Endothelial cell of umbilical vein (primary cell): ENCODE data around the gene MYLK. TPM values are rescaled to one million over a fixed set of nuclear protein-coding genes. Genes with fewer than 3 reads are reported as not detected.

ENCODE experiments used
- BruUV-seq: library from RNA; stranded (reverse); fragments of 400-500 nt; replicated peaks from 2 replicates; lab custom pipeline; 2021; lab: Mats Ljungman, UMichigan
- CTCF ChIA-PET: fragments of 300-600, 350-600 bp; sonication (Branson Sonifier 250); formaldehyde crosslinking; loops from one replicate; lab custom pipeline; 2021; ENCODE audit warnings: antibody characterized with exemption, inconsistent platforms; lab: Charles Lee
- POLR2A ChIA-PET: fragments of 300-600, 350-600 bp; sonication (Branson Sonifier 250); formaldehyde crosslinking; loops from one replicate; lab custom pipeline; 2021; ENCODE audit warnings: antibody characterized with exemption, inconsistent platforms; lab: Charles Lee
- DNase-seq: peaks from one replicate; pipeline ENCODE4 v3.0.0-alpha.2; 2011; ENCODE audit warnings: low read depth, low spot score
- FAIRE-seq: peaks from 2 replicates; lab custom pipeline; 2011; peaks lifted over from hg19 to GRCh38; lab: Jason Lieb, UNC
- H2AFZ ChIP-seq: 2 replicates; pipeline ENCODE4 v1.6.0; 2012; ENCODE audit warnings: low read depth, low read length, control low read depth, inconsistent platforms
- H3K27ac ChIP-seq: 2 replicates; pipeline ENCODE4 v1.5.1; 2011; ENCODE audit warnings: low read depth, mild to moderate bottlenecking, control low read depth, low read length, moderate library complexity; ENCODE audit not compliant: insufficient read depth
- H3K27me3 ChIP-seq, 2 experiments: 2 replicates each; pipeline versions ENCODE4 v1.6.0 to v1.6.1; 2011; ENCODE audit warnings: low read length in 2 of 2, mixed read lengths in 1 of 2; ENCODE audit not compliant: control insufficient read depth in 2 of 2, insufficient read depth in 2 of 2
- H3K36me3 ChIP-seq, 2 experiments: 2 replicates in 1 of 2; 3 replicates in 1 of 2; pipeline ENCODE4 v1.5.1; 2011; ENCODE audit warnings: low read length in 2 of 2, mild to moderate bottlenecking in 1 of 2, moderate library complexity in 1 of 2; ENCODE audit not compliant: control insufficient read depth in 2 of 2, insufficient read depth in 2 of 2; ENCODE audit errors: extremely low read depth in 1 of 2
- H3K4me1 ChIP-seq: 3 replicates; pipeline ENCODE4 v1.5.1; 2011; ENCODE audit warnings: mild to moderate bottlenecking, low read length; ENCODE audit not compliant: control insufficient read depth, insufficient read depth; ENCODE audit errors: extremely low read depth
- H3K4me2 ChIP-seq: 2 replicates; pipeline ENCODE4 v1.6.1; 2011; ENCODE audit warnings: low read length, control low read depth, mixed read lengths; ENCODE audit not compliant: insufficient read depth
- H3K4me3 ChIP-seq, 3 experiments: fragments of 200-600 bp in 1 of 3; sonication (generic), shearing (Covaris generic) in 1 of 3; replicated peaks in 1 of 3; 2 replicates each; pipeline ENCODE4 v1.5.1; 2011 to 2016; ENCODE audit warnings: control low read depth in 3 of 3, low read length in 3 of 3, mild to moderate bottlenecking in 2 of 3, inconsistent platforms in 1 of 3, low read depth in 1 of 3, moderate library complexity in 1 of 3; ENCODE audit not compliant: insufficient read depth in 1 of 3
- H3K79me2 ChIP-seq: 2 replicates; pipeline ENCODE4 v1.6.0; 2012; ENCODE audit warnings: low read length, inconsistent platforms; ENCODE audit not compliant: control insufficient read depth, insufficient read depth
- H3K9ac ChIP-seq: replicated peaks from 2 replicates; pipeline ENCODE3; 2011; ENCODE audit warnings: low read length, control low read depth; ENCODE audit not compliant: insufficient read depth; ENCODE audit errors: extremely low read depth
- H3K9me1 ChIP-seq: replicated peaks from 3 replicates; pipeline ENCODE4 v1.6.0; 2011; ENCODE audit warnings: mild to moderate bottlenecking, low read length; ENCODE audit not compliant: control insufficient read depth, insufficient read depth; ENCODE audit errors: extremely low read depth
- H3K9me3 ChIP-seq: replicated peaks from 2 replicates; pipeline ENCODE4 v1.5.1; 2012; ENCODE audit warnings: low read length, inconsistent platforms; ENCODE audit not compliant: control insufficient read depth, insufficient read depth
- H4K20me1 ChIP-seq: replicated peaks from 2 replicates; pipeline ENCODE3; 2011; ENCODE audit warnings: mild to moderate bottlenecking, low read length; ENCODE audit not compliant: control insufficient read depth, insufficient read depth; ENCODE audit errors: extremely low read depth
- EZH2 ChIP-seq: IDR thresholded peaks from 2 replicates; pipeline ENCODE4 v1.6.1; 2012; ENCODE audit warnings: borderline replicate concordance, low read depth, mild to moderate bottlenecking, moderate library complexity, low read length, inconsistent platforms; ENCODE audit not compliant: severe bottlenecking
- FOS ChIP-seq: IDR thresholded peaks from 2 replicates; pipeline ENCODE4 v1.6.1; 2011; ENCODE audit warnings: mild to moderate bottlenecking, low read length, moderate library complexity, borderline replicate concordance; ENCODE audit not compliant: insufficient read depth
- GATA2 ChIP-seq: IDR thresholded peaks from 2 replicates; pipeline ENCODE4 v1.7.0; 2011; ENCODE audit warnings: low read depth, mild to moderate bottlenecking, moderate library complexity, mixed read lengths, low read length; ENCODE audit not compliant: insufficient read length, insufficient read depth
- JUN ChIP-seq: IDR thresholded peaks from 2 replicates; pipeline ENCODE4 v1.6.1; 2011; ENCODE audit warnings: borderline replicate concordance, low read depth; ENCODE audit not compliant: insufficient read length, insufficient read depth
- MAX ChIP-seq: IDR thresholded peaks from 2 replicates; pipeline ENCODE4 v1.6.1; 2011; ENCODE audit not compliant: insufficient read depth, insufficient read length
- MYC ChIP-seq: IDR thresholded peaks from one replicate; pipeline ENCODE4 v1.6.1; 2011; ENCODE audit warnings: mild to moderate bottlenecking, low read depth, low read length
- POLR2A ChIP-seq: IDR thresholded peaks from 2 replicates; pipeline ENCODE4 v1.6.1; 2012; ENCODE audit warnings: low read depth, mild to moderate bottlenecking, control low read depth, low read length
- POLR2AphosphoS5 ChIP-seq: IDR thresholded peaks from 2 replicates; pipeline ENCODE4 v1.6.1; 2012; ENCODE audit warnings: low read depth, mild to moderate bottlenecking, control low read depth, low read length, moderate library complexity; ENCODE audit not compliant: insufficient read depth
- dilution Hi-C: fragments of 300-500 bp; cut with MboI; formaldehyde crosslinking; loops from one replicate; pipeline ENCODE4 v1.15.0; 2019; ENCODE audit warnings: low sequenced_read_pairs; ENCODE audit not compliant: extremely low pct_ligation_motif_present
- intact Hi-C: fragments of 100-400 bp; cut with micrococcal nuclease; formaldehyde crosslinking; loops from one replicate; pipeline ENCODE4 v1.10.0; 2022
- polyA plus RNA-seq, 4 experiments: library from polyadenylated mRNA; depleted of rRNA in 3 of 4; stranded (reverse) in 3 of 4; unstranded in 1 of 4; fragments of >200 nt; gene quantifications; 2 replicates each; pipeline versions ENCODE4 v1.2.1 to v1.2.3, GENCODE V29; 2011 to 2012; ENCODE audit warnings: missing spikeins in 1 of 4
- total RNA-seq: library from RNA; stranded (reverse); gene quantifications from 2 replicates; pipeline ENCODE4 v1.2.3, GENCODE V29; 2021
- TF ChIP-seq, protein P1 (sequence below), 2 donors: IDR thresholded peaks; 1 replicate in 1 of 2; 2 replicates in 1 of 2; pipeline ENCODE4 v1.5.1; 2011; ENCODE audit warnings: low read length in 2 of 2, mild to moderate bottlenecking in 2 of 2, moderate library complexity in 2 of 2, control low read depth in 1 of 2, inconsistent platforms in 1 of 2, low read depth in 1 of 2; ENCODE audit not compliant: insufficient read depth in 1 of 2; ENCODE audit errors: extremely low read depth in 1 of 2

MYLK gene
- total and polyA plus RNA-seq, 2 donors (not counting 3 experiments of a cell fraction or from before 2014, with no cell fraction given) = 10.0 to 22.2 TPM

GRCh38 chr3:123711356-123711755 is 172.8 kb downstream of the MYLK start:
- no peak overlapping the region for H3K4me2 ChIP-seq
- H4K20me1 ChIP-seq = no peaks in the 10 kb centered on the region
- dilution Hi-C loops = no loop called here
- H3K9ac ChIP-seq = no peak overlapping the region
- no peak overlapping the region for H3K4me3 ChIP-seq
- DNase-seq = no peak
- TF ChIP-seq JUN = no peak
- TF ChIP-seq POLR2AphosphoS5 = no peak
- no peak for TF ChIP-seq MYC
- TF ChIP-seq, protein P1, sequence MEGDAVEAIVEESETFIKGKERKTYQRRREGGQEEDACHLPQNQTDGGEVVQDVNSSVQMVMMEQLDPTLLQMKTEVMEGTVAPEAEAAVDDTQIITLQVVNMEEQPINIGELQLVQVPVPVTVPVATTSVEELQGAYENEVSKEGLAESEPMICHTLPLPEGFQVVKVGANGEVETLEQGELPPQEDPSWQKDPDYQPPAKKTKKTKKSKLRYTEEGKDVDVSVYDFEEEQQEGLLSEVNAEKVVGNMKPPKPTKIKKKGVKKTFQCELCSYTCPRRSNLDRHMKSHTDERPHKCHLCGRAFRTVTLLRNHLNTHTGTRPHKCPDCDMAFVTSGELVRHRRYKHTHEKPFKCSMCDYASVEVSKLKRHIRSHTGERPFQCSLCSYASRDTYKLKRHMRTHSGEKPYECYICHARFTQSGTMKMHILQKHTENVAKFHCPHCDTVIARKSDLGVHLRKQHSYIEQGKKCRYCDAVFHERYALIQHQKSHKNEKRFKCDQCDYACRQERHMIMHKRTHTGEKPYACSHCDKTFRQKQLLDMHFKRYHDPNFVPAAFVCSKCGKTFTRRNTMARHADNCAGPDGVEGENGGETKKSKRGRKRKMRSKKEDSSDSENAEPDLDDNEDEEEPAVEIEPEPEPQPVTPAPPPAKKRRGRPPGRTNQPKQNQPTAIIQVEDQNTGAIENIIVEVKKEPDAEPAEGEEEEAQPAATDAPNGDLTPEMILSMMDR (IDR thresholded peaks at IDR 0.05; ENCODE audit: extremely low read depth in 1 of 2, insufficient read depth in 1 of 2, low read depth in 1 of 2, low read length in 2 of 2) = no peak
- no peak for TF ChIP-seq GATA2
- no peak for TF ChIP-seq EZH2
- no peak for TF ChIP-seq FOS
- no peak for TF ChIP-seq MAX
- TF ChIP-seq POLR2A = no peak
- no peaks in the 10 kb centered on the region for H3K9me3 ChIP-seq
- no TSS peak for BruUV-seq
- ChIA-PET POLR2A (no interaction called here), CTCF (interaction anchor here (0.7 to 8.4 kb wide), 4 partner anchors 12 to 69 kb away, joined by 3 to 199 read pairs (median 15); no protein-coding TSS in a partner anchor)
- peaks cover 3 to 12% of the 10 kb centered on the region in 2 experiments for H3K27me3 ChIP-seq
- no peaks in the 10 kb centered on the region for H3K79me2 ChIP-seq
- FAIRE-seq = no peak
- H3K36me3 ChIP-seq = no peaks in the 10 kb centered on the region
- no peak overlapping the region for H3K27ac ChIP-seq
- no peaks in the 10 kb centered on the region for H3K9me1 ChIP-seq
- H3K4me1 ChIP-seq = no peaks in the 10 kb centered on the region
- intact Hi-C loops = no loop called here
- no peak overlapping the region for H2AFZ ChIP-seq
